Liver (tissue), 9 donors: Measurements from ENCODE around the gene KRTAP4-7. TPM values are rescaled to one million over a fixed set of nuclear protein-coding genes. Genes with fewer than 3 reads are reported as not detected.

Source experiments
- DNase-seq: peaks from one replicate; pipeline ENCODE4 v3.0.0-alpha.2; 2017; ENCODE audit warnings: low spot score
- H3K27ac ChIP-seq, 2 donors: one replicate each; pipeline ENCODE4 v1.7.0; 2013; ENCODE audit warnings: inconsistent platforms in 2 of 2, low read length in 2 of 2, control low read depth in 1 of 2, low read depth in 1 of 2, mild to moderate bottlenecking in 1 of 2
- H3K27me3 ChIP-seq, 4 donors: one replicate each; pipeline versions ENCODE4 v1.6.1 to v1.7.0; 2013; ENCODE audit warnings: low read length in 3 of 4, inconsistent platforms in 1 of 4, mild to moderate bottlenecking in 1 of 4, moderate library complexity in 1 of 4; ENCODE audit not compliant: control insufficient read depth in 4 of 4, insufficient read depth in 4 of 4
- H3K36me3 ChIP-seq, 4 donors: one replicate each; pipeline versions ENCODE4 v1.6.1 to v1.7.0; 2013; ENCODE audit warnings: low read length in 3 of 4, mild to moderate bottlenecking in 3 of 4, low read depth in 1 of 4, moderate library complexity in 1 of 4; ENCODE audit not compliant: control insufficient read depth in 4 of 4, insufficient read depth in 3 of 4
- H3K4me1 ChIP-seq, 4 donors: one replicate each; pipeline versions ENCODE4 v1.6.1 to v1.7.0; 2013; ENCODE audit warnings: low read length in 3 of 4, mild to moderate bottlenecking in 3 of 4, moderate library complexity in 1 of 4; ENCODE audit not compliant: control insufficient read depth in 4 of 4, insufficient read depth in 4 of 4
- H3K4me3 ChIP-seq, 3 donors: one replicate each; pipeline versions ENCODE4 v1.6.1 to v1.7.0; 2013; ENCODE audit warnings: low read length in 3 of 3, control low read depth in 1 of 3, low read depth in 1 of 3, mild to moderate bottlenecking in 1 of 3
- H3K9ac ChIP-seq, 2 donors: one replicate each; pipeline ENCODE4 v1.7.0; 2013; ENCODE audit warnings: low read length in 2 of 2, mild to moderate bottlenecking in 2 of 2, moderate library complexity in 2 of 2, control low read depth in 1 of 2, low read depth in 1 of 2
- H3K9me3 ChIP-seq, 4 donors: one replicate each; pipeline versions ENCODE4 v1.6.1 to v1.7.0; 2013; ENCODE audit warnings: low read length in 3 of 4; ENCODE audit not compliant: control insufficient read depth in 4 of 4
- ATF3 ChIP-seq: IDR thresholded peaks from 2 replicates; pipeline ENCODE4 v1.6.1; 2016; ENCODE audit warnings: antibody characterized with exemption
- FOXA2 ChIP-seq: IDR thresholded peaks from 2 replicates; pipeline ENCODE4 v1.6.1; 2016; ENCODE audit warnings: antibody characterized with exemption
- GABPA ChIP-seq, 2 donors: IDR thresholded peaks in 1 of 2; conservative IDR thresholded peaks in 1 of 2; 2 replicates each; pipeline ENCODE4 v1.6.1; 2016; ENCODE audit warnings: antibody characterized with exemption in 2 of 2, mild to moderate bottlenecking in 1 of 2, moderate library complexity in 1 of 2
- HNF4G ChIP-seq: IDR thresholded peaks from 2 replicates; pipeline ENCODE4 v1.6.1; 2016; ENCODE audit warnings: antibody characterized with exemption
- JUND ChIP-seq, 2 donors: IDR thresholded peaks; 2 replicates each; pipeline ENCODE4 v1.6.1; 2016; ENCODE audit warnings: antibody characterized with exemption in 2 of 2
- NR2F2 ChIP-seq: IDR thresholded peaks from 2 replicates; pipeline ENCODE4 v1.6.1; 2016; ENCODE audit warnings: antibody characterized with exemption
- RAD21 ChIP-seq, 2 donors: IDR thresholded peaks; 2 replicates each; pipeline ENCODE4 v1.6.1; 2016; ENCODE audit warnings: antibody characterized with exemption in 2 of 2, mild to moderate bottlenecking in 2 of 2
- RXRA ChIP-seq, 2 donors: IDR thresholded peaks; 2 replicates each; pipeline ENCODE4 v1.6.1; 2017 to 2018; ENCODE audit warnings: antibody characterized with exemption in 2 of 2, mild to moderate bottlenecking in 1 of 2
- ZBTB33 ChIP-seq: IDR thresholded peaks from 2 replicates; pipeline ENCODE4 v1.6.1; 2016; ENCODE audit warnings: antibody characterized with exemption
- WGBS: extraction: QIAGEN DNeasy Blood & Tissue Kit; methylation state at CpG from one replicate; pipeline ENCODE4 v1.1.7; 2013; 5-methylcytosine and 5-hydroxymethylcytosine counted together
- polyA plus RNA-seq, 2 donors: library from polyadenylated mRNA; stranded (reverse) in 1 of 2; unstranded in 1 of 2; fragments of 200-250 nt in 1 of 2; fragments of >200 nt in 1 of 2; fragmentation: Nextera tagmentation in 1 of 2; extraction: Ambion mirVana in 1 of 2; gene quantifications; one replicate each; pipeline versions ENCODE4 v1.2.1 to v1.2.3, GENCODE V29; 2013 to 2015
- total RNA-seq, 2 donors: library from RNA; depleted of rRNA; stranded (reverse); fragments of >200 nt; gene quantifications; one replicate each; pipeline ENCODE4 v1.2.3, GENCODE V29; 2014
- donor health status: healthy.
- donor health status: healthy.
- donor health status: healthy.
- donor health status: healthy.
- donor health status: healthy.

KRTAP4-7 gene
- total and polyA plus RNA-seq, 4 donors: not detected

DNA sequence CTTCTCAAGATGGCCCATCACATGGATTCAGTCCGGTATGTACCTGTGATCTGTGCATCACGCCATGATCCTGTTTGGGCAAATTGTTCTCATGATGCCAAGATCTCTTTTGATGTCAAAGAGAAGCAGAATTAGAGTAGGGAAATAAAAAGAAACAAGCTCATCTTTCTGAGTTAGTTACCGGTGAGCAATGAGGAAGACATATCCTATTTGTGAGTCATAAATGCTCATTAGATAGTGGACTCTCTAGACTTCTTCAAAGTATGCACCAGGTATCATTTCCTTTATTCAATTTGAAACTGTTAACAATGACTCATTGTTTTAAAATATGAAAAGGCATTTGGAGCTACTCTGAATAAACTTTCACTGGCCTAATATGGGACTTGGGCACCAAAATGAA is 48.0 kb downstream of the KRTAP4-7 start (continued):
- TF ChIP-seq JUND (IDR thresholded peaks at IDR 0.05): no peak
- TF ChIP-seq FOXA2: no peak
- TF ChIP-seq NR2F2: no peak
- no peak for TF ChIP-seq GABPA (IDR thresholded peaks at IDR 0.05 in 1 of 2, conservative IDR thresholded peaks at IDR 0.05 in 1 of 2)
- no peak for TF ChIP-seq RXRA (IDR thresholded peaks at IDR 0.05)

- Histone ChIP-seq H3K4me1 (no peaks in the 10 kb centered on the region), H3K36me3 (no peaks in the 10 kb centered on the region), H3K9me3 (peaks cover 0 to 4% (median 0%) of the 10 kb centered on the region in 4 donors), H3K27ac (no peak overlapping the region), H3K27me3 (peaks cover 0 to 2% (median 0%) of the 10 kb centered on the region in 4 donors), H3K9ac (no peak overlapping the region), H3K4me3 (no peak overlapping the region)
- no peak for DNase-seq
- 76% methylated on average over 2 of the region's 2 CpGs for WGBS
- TF ChIP-seq HNF4G (no peak), GABPA (IDR thresholded peaks at IDR 0.05 in 1 of 2, conservative IDR thresholded peaks at IDR 0.05 in 1 of 2) (no peak), JUND (IDR thresholded peaks at IDR 0.05) (no peak), ZBTB33 (no peak), ATF3 (no peak), RAD21 (IDR thresholded peaks at IDR 0.05) (no peak), NR2F2 (no peak)
Measured at GRCh38 chr17:41133880-41134735, 50.2 kb downstream of the KRTAP4-7 start.

Other genes with a start within 250 kb of the KRTAP4-7 start
Only the 30 nearest of the 38 such genes appear.
- gene KRT23, start 146.5 kb upstream of the KRTAP4-7 start, total RNA-seq: 1 to 10 TPM in 1 of 2 donors, under 1 TPM in 1; 0.09 to 1.3 TPM
- under 1 TPM in 1 of 2 donors, not detected in 1; 0.24 TPM for gene KRT23, start 146.5 kb upstream of the KRTAP4-7 start, polyA plus RNA-seq
- not detected for gene KRT39, start 117.2 kb upstream of the KRTAP4-7 start, total RNA-seq
- gene KRT39, start 117.2 kb upstream of the KRTAP4-7 start, polyA plus RNA-seq: not detected
- not detected for gene KRT40, start 99.8 kb upstream of the KRTAP4-7 start, total RNA-seq
- not detected for gene KRT40, start 99.8 kb upstream of the KRTAP4-7 start, polyA plus RNA-seq
- gene KRTAP3-3, start 90.0 kb upstream of the KRTAP4-7 start, total RNA-seq: not detected
- gene KRTAP3-3, start 90.0 kb upstream of the KRTAP4-7 start, polyA plus RNA-seq: not detected
- not detected for gene KRTAP3-2, start 84.2 kb upstream of the KRTAP4-7 start, total RNA-seq
- not detected for gene KRTAP3-2, start 84.2 kb upstream of the KRTAP4-7 start, polyA plus RNA-seq
- not detected for gene KRTAP3-1, start 75.0 kb upstream of the KRTAP4-7 start, total RNA-seq
- gene KRTAP3-1, start 75.0 kb upstream of the KRTAP4-7 start, polyA plus RNA-seq: not detected
- gene KRTAP1-5, start 56.9 kb upstream of the KRTAP4-7 start, total RNA-seq: not detected
- gene KRTAP1-5, start 56.9 kb upstream of the KRTAP4-7 start, polyA plus RNA-seq: not detected
- gene KRTAP1-4, start 54.0 kb upstream of the KRTAP4-7 start, total RNA-seq: not detected
- gene KRTAP1-4, start 54.0 kb upstream of the KRTAP4-7 start, polyA plus RNA-seq: not detected
- not detected for gene KRTAP1-3, start 49.3 kb upstream of the KRTAP4-7 start, total RNA-seq
- gene KRTAP1-3, start 49.3 kb upstream of the KRTAP4-7 start, polyA plus RNA-seq: not detected
- gene KRTAP1-1, start 42.7 kb upstream of the KRTAP4-7 start, total RNA-seq: not detected
- not detected for gene KRTAP1-1, start 42.7 kb upstream of the KRTAP4-7 start, polyA plus RNA-seq
- gene KRTAP2-1, start 36.8 kb upstream of the KRTAP4-7 start, total RNA-seq: not detected
- not detected for gene KRTAP2-1, start 36.8 kb upstream of the KRTAP4-7 start, polyA plus RNA-seq
- not detected for gene KRTAP2-2, start 28.9 kb upstream of the KRTAP4-7 start, total RNA-seq
- not detected for gene KRTAP2-2, start 28.9 kb upstream of the KRTAP4-7 start, polyA plus RNA-seq
- gene KRTAP2-3, start 24.0 kb upstream of the KRTAP4-7 start, total RNA-seq: not detected
- not detected for gene KRTAP2-3, start 24.0 kb upstream of the KRTAP4-7 start, polyA plus RNA-seq
- gene KRTAP2-4, start 18.3 kb upstream of the KRTAP4-7 start, total RNA-seq: not detected
- gene KRTAP2-4, start 18.3 kb upstream of the KRTAP4-7 start, polyA plus RNA-seq: not detected
- gene KRTAP4-8, start 14.0 kb downstream of the KRTAP4-7 start, total RNA-seq: not detected
- not detected for gene KRTAP4-8, start 14.0 kb downstream of the KRTAP4-7 start, polyA plus RNA-seq
- not detected for gene KRTAP4-16, start 18.1 kb downstream of the KRTAP4-7 start, total RNA-seq
- not detected for gene KRTAP4-16, start 18.1 kb downstream of the KRTAP4-7 start, polyA plus RNA-seq
- not detected for gene KRTAP4-9, start 21.2 kb downstream of the KRTAP4-7 start, total RNA-seq
- gene KRTAP4-9, start 21.2 kb downstream of the KRTAP4-7 start, polyA plus RNA-seq: not detected
- gene KRTAP4-11, start 34.2 kb downstream of the KRTAP4-7 start, total RNA-seq: not detected
- not detected for gene KRTAP4-11, start 34.2 kb downstream of the KRTAP4-7 start, polyA plus RNA-seq
- gene KRTAP4-12, start 40.0 kb downstream of the KRTAP4-7 start, total RNA-seq: not detected
- not detected for gene KRTAP4-12, start 40.0 kb downstream of the KRTAP4-7 start, polyA plus RNA-seq
- not detected for gene KRTAP4-6, start 56.4 kb downstream of the KRTAP4-7 start, total RNA-seq
- not detected for gene KRTAP4-6, start 56.4 kb downstream of the KRTAP4-7 start, polyA plus RNA-seq
- not detected for gene KRTAP4-5, start 65.7 kb downstream of the KRTAP4-7 start, total RNA-seq
- gene KRTAP4-5, start 65.7 kb downstream of the KRTAP4-7 start, polyA plus RNA-seq: not detected
- gene KRTAP4-4, start 76.6 kb downstream of the KRTAP4-7 start, total RNA-seq: not detected
- not detected for gene KRTAP4-4, start 76.6 kb downstream of the KRTAP4-7 start, polyA plus RNA-seq
- not detected for gene KRTAP4-3, start 84.1 kb downstream of the KRTAP4-7 start, total RNA-seq
- gene KRTAP4-3, start 84.1 kb downstream of the KRTAP4-7 start, polyA plus RNA-seq: not detected
- not detected for gene KRTAP4-2, start 94.1 kb downstream of the KRTAP4-7 start, total RNA-seq
- not detected for gene KRTAP4-2, start 94.1 kb downstream of the KRTAP4-7 start, polyA plus RNA-seq
- gene KRTAP4-1, start 100.8 kb downstream of the KRTAP4-7 start, total RNA-seq: not detected
- gene KRTAP4-1, start 100.8 kb downstream of the KRTAP4-7 start, polyA plus RNA-seq: not detected
- not detected for gene KRTAP9-1, start 105.7 kb downstream of the KRTAP4-7 start, total RNA-seq
- gene KRTAP9-1, start 105.7 kb downstream of the KRTAP4-7 start, polyA plus RNA-seq: not detected
- gene KRTAP9-2, start 142.5 kb downstream of the KRTAP4-7 start, total RNA-seq: not detected
- gene KRTAP9-2, start 142.5 kb downstream of the KRTAP4-7 start, polyA plus RNA-seq: not detected
- not detected for gene KRTAP9-3, start 148.3 kb downstream of the KRTAP4-7 start, total RNA-seq
- not detected for gene KRTAP9-3, start 148.3 kb downstream of the KRTAP4-7 start, polyA plus RNA-seq
- not detected for gene KRTAP9-8, start 153.8 kb downstream of the KRTAP4-7 start, total RNA-seq
- gene KRTAP9-8, start 153.8 kb downstream of the KRTAP4-7 start, polyA plus RNA-seq: not detected
- not detected for gene KRTAP9-4, start 165.5 kb downstream of the KRTAP4-7 start, total RNA-seq
- gene KRTAP9-4, start 165.5 kb downstream of the KRTAP4-7 start, polyA plus RNA-seq: not detected